Peyer's patch (tissue), 4 donors: ENCODE results near the gene MYO3B.

Source experiments
- POLR2A ChIP-seq, 2 donors: fragments of 450-650 bp; IDR thresholded peaks; one replicate each; pipeline ENCODE4 v1.5.1; 2017; ENCODE audit warnings: antibody characterized with exemption in 2 of 2, mild to moderate bottlenecking in 2 of 2, moderate library complexity in 2 of 2
- TF ChIP-seq, protein P1 (sequence below), 6 experiments: fragments of 450-650 bp in 4 of 6; fragments of 200-600 bp in 2 of 6; sonication (generic) in 1 of 6; IDR thresholded peaks; one replicate each; pipeline ENCODE4 v1.5.1; 2017 to 2019; ENCODE audit warnings: antibody characterized with exemption in 6 of 6, mild to moderate bottlenecking in 3 of 6, moderate library complexity in 1 of 6

DNA sequence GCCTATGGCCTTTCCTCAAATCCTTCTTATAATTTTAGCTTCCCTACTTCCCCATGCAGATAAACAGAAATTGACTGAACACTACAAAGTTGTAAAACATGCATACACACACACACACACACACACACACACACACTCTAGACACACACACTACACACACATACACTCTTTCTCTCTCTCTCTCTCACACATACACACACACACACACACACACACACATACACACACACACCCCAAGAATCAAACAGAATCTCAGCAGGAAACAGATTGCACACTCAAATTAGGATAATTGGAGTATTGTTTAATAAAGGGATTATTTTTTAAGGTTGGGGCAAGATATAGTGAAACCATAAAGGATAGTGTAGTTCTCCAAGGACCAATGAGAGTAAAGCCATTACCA, 385.0 kb downstream of the MYO3B start:
- TF ChIP-seq, protein P1, sequence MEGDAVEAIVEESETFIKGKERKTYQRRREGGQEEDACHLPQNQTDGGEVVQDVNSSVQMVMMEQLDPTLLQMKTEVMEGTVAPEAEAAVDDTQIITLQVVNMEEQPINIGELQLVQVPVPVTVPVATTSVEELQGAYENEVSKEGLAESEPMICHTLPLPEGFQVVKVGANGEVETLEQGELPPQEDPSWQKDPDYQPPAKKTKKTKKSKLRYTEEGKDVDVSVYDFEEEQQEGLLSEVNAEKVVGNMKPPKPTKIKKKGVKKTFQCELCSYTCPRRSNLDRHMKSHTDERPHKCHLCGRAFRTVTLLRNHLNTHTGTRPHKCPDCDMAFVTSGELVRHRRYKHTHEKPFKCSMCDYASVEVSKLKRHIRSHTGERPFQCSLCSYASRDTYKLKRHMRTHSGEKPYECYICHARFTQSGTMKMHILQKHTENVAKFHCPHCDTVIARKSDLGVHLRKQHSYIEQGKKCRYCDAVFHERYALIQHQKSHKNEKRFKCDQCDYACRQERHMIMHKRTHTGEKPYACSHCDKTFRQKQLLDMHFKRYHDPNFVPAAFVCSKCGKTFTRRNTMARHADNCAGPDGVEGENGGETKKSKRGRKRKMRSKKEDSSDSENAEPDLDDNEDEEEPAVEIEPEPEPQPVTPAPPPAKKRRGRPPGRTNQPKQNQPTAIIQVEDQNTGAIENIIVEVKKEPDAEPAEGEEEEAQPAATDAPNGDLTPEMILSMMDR (IDR thresholded peaks at IDR 0.05), result no peak
- no peak for TF ChIP-seq POLR2A (IDR thresholded peaks at IDR 0.05)
